GM23248 (cell line): Measurements from ENCODE around the gene SV2B. TPM values are rescaled to one million over a fixed set of nuclear protein-coding genes. Genes with fewer than 3 reads are reported as not detected.
"Not testable (repeated sequence)": the region's sequence is repeated elsewhere in the genome, so short reads cannot be mapped to it uniquely, and the experiment has no call there.

Source experiments
- DNase-seq: peaks from one replicate; pipeline ENCODE4 v3.0.0-alpha.2; 2015
- H2AFZ ChIP-seq: fragments of 200-600 bp; sonication (generic); 2 replicates; pipeline ENCODE4 v1.6.1; 2016; ENCODE audit warnings: antibody characterized with exemption
- H3F3A ChIP-seq: fragments of 200-600 bp; sonication (generic); 2 replicates; pipeline ENCODE4 v1.6.1; 2016; ENCODE audit warnings: mild to moderate bottlenecking, antibody characterized with exemption, mixed run types; ENCODE audit not compliant: insufficient read depth
- H3K27ac ChIP-seq: fragments of 200-600 bp; sonication (generic); 2 replicates; pipeline ENCODE4 v1.5.1; 2016; ENCODE audit warnings: mild to moderate bottlenecking
- H3K27me3 ChIP-seq: fragments of 200-600 bp; sonication (generic); replicated peaks from 2 replicates; pipeline ENCODE4 v1.6.1; 2016; ENCODE audit warnings: mild to moderate bottlenecking; ENCODE audit not compliant: insufficient read depth
- H3K36me3 ChIP-seq: fragments of 200-600 bp; sonication (generic); 2 replicates; pipeline ENCODE4 v1.6.1; 2016; ENCODE audit warnings: low read depth, mild to moderate bottlenecking
- H3K4me1 ChIP-seq: fragments of 200-600 bp; sonication (generic); 2 replicates; pipeline ENCODE4 v1.6.1; 2016; ENCODE audit warnings: mild to moderate bottlenecking; ENCODE audit not compliant: insufficient read depth
- H3K4me2 ChIP-seq: fragments of 200-600 bp; sonication (generic); one replicate; pipeline ENCODE4 v1.6.1; 2016; ENCODE audit warnings: mild to moderate bottlenecking; ENCODE audit not compliant: unreplicated experiment
- H3K4me3 ChIP-seq: fragments of 200-600 bp; sonication (generic); 2 replicates; pipeline ENCODE4 v1.5.1; 2016; ENCODE audit warnings: mild to moderate bottlenecking
- H3K79me2 ChIP-seq: fragments of 200-600 bp; sonication (generic); 2 replicates; pipeline ENCODE4 v1.6.1; 2016; ENCODE audit warnings: mild to moderate bottlenecking; ENCODE audit not compliant: insufficient read depth
- H3K9ac ChIP-seq: fragments of 200-600 bp; sonication (generic); 2 replicates; pipeline ENCODE4 v1.6.1; 2016; ENCODE audit warnings: mild to moderate bottlenecking
- H3K9me2 ChIP-seq: fragments of 200-600 bp; sonication (generic); 2 replicates; pipeline ENCODE4 v1.6.1; 2016; ENCODE audit warnings: mixed run types, mild to moderate bottlenecking, moderate library complexity; ENCODE audit not compliant: insufficient read depth
- H3K9me3 ChIP-seq: fragments of 200-600 bp; sonication (generic); one replicate; pipeline ENCODE4 v1.6.1; 2017; ENCODE audit warnings: low read depth
- H4K20me1 ChIP-seq: fragments of 200-600 bp; sonication (generic); 2 replicates; pipeline ENCODE4 v1.6.0; 2016; ENCODE audit not compliant: insufficient read depth
- EZH2 ChIP-seq: fragments of 200-600 bp; sonication (generic); IDR thresholded peaks from 2 replicates; pipeline ENCODE4 v1.6.1; 2018; ENCODE audit warnings: antibody characterized with exemption, mild to moderate bottlenecking; ENCODE audit not compliant: insufficient read depth, poor library complexity, severe bottlenecking
- EZH2phosphoT487 ChIP-seq: fragments of 200-600 bp; sonication (generic); IDR thresholded peaks from 2 replicates; pipeline ENCODE4 v1.6.1; 2018; ENCODE audit warnings: antibody characterized with exemption, moderate library complexity, mild to moderate bottlenecking, low read depth; ENCODE audit not compliant: insufficient read depth
- WGBS, 2 experiments: methylation state at CpG; one replicate each; pipeline ENCODE4 v1.1.6; 2015 to 2017; ENCODE audit warnings: low lambda C conversion rate in 2 of 2, low coverage in 1 of 2; ENCODE audit errors: missing lambda C conversion rate in 2 of 2; 5-methylcytosine and 5-hydroxymethylcytosine counted together
- in situ Hi-C: fragments of 300-500 bp; cut with MboI; formaldehyde crosslinking; loops from 2 replicates; pipeline ENCODE4 v1.15.0; 2020
- polyA plus RNA-seq: library from polyadenylated mRNA; unstranded; fragments of >200 nt; fragmentation: Nextera tagmentation; extraction: Ambion mirVana; gene quantifications from 2 replicates; pipeline ENCODE4 v1.2.1, GENCODE V29; 2016
- total RNA-seq: library from RNA; depleted of rRNA; stranded (reverse); fragments of >200 nt; shearing (Covaris generic); gene quantifications from 2 replicates; pipeline ENCODE4 v1.2.3, GENCODE V29; 2014

Gene SV2B
- total and polyA plus RNA-seq, 2 experiments from 2014 or later = not detected

GRCh38 chr15:91331581-91331980 is 231.5 kb downstream of the SV2B start:
- H3K4me3 ChIP-seq = no peak overlapping the region
- H3K4me1 ChIP-seq = no peaks in the 10 kb centered on the region
- H3K27me3 ChIP-seq = no peaks in the 10 kb centered on the region
- DNase-seq = no peak
- no peaks in the 10 kb centered on the region for H4K20me1 ChIP-seq
- no peak overlapping the region for H3K27ac ChIP-seq
- TF ChIP-seq EZH2phosphoT487 = no peak
- no peak for TF ChIP-seq EZH2
- 45 to 52% methylated on average over 4 of the region's 4 CpGs for WGBS, 2 experiments
- H3K9ac ChIP-seq = no peak overlapping the region
- no peaks in the 10 kb centered on the region for H3K9me3 ChIP-seq
- no peaks in the 10 kb centered on the region for H3K36me3 ChIP-seq
- no peak overlapping the region for H3K4me2 ChIP-seq
- H3K79me2 ChIP-seq = no peaks in the 10 kb centered on the region
- H3K9me2 ChIP-seq = no peaks in the 10 kb centered on the region
- no peak overlapping the region for H2AFZ ChIP-seq
- in situ Hi-C loops = no loop called here
- no peaks in the 10 kb centered on the region for H3F3A ChIP-seq

- Histone ChIP-seq H3K36me3 (no peaks in the 10 kb centered on the region), H3K4me3 (no peak overlapping the region), H2AFZ (no peak overlapping the region), H4K20me1 (no peaks in the 10 kb centered on the region), H3K4me1 (no peaks in the 10 kb centered on the region), H3K4me2 (no peak overlapping the region), H3F3A (no peaks in the 10 kb centered on the region), H3K79me2 (no peaks in the 10 kb centered on the region), H3K9me3 (no peaks in the 10 kb centered on the region), H3K27ac (no peak overlapping the region), H3K9me2 (no peaks in the 10 kb centered on the region), H3K9ac (no peak overlapping the region), H3K27me3 (no peaks in the 10 kb centered on the region)
- 1 to 2% methylated on average over 3 of the region's 3 CpGs for WGBS, 2 experiments
- no peak for TF ChIP-seq EZH2phosphoT487
- TF ChIP-seq EZH2 = no peak
- no peak for DNase-seq
- in situ Hi-C loops = no loop called here
These were observed 235.6 kb downstream of the SV2B start for GRCh38 chr15:91335702-91336101.

GRCh38 chr15:91336687-91337086 is 236.6 kb downstream of the SV2B start:
- Histone ChIP-seq H3K4me1 (no peaks in the 10 kb centered on the region), H3K9me3 (no peaks in the 10 kb centered on the region), H3K36me3 (no peaks in the 10 kb centered on the region), H3F3A (no peaks in the 10 kb centered on the region), H2AFZ (no peak overlapping the region), H3K79me2 (no peaks in the 10 kb centered on the region), H3K9me2 (no peaks in the 10 kb centered on the region), H4K20me1 (no peaks in the 10 kb centered on the region), H3K4me2 (no peak overlapping the region), H3K27me3 (no peaks in the 10 kb centered on the region), H3K4me3 (no peak overlapping the region), H3K9ac (no peak overlapping the region), H3K27ac (no peak overlapping the region)
- WGBS, 2 experiments = 33 to 38% methylated on average over 3 of the region's 3 CpGs
- TF ChIP-seq EZH2phosphoT487 (no peak), EZH2 (no peak)
- in situ Hi-C loops = no loop called here
- no peak for DNase-seq

- Histone ChIP-seq H3K4me3 (no peak overlapping the region), H3K27ac (no peak overlapping the region), H2AFZ (no peak overlapping the region), H3K9me2 (no peaks in the 10 kb centered on the region), H3K36me3 (no peaks in the 10 kb centered on the region), H3K79me2 (no peaks in the 10 kb centered on the region), H3K27me3 (no peaks in the 10 kb centered on the region), H3K4me1 (no peaks in the 10 kb centered on the region), H3K9me3 (no peaks in the 10 kb centered on the region), H3K4me2 (no peak overlapping the region), H3K9ac (no peak overlapping the region), H3F3A (no peaks in the 10 kb centered on the region), H4K20me1 (no peaks in the 10 kb centered on the region)
- in situ Hi-C loops = no loop called here
- 0 to 4% methylated on average over 3 of the region's 3 CpGs for WGBS, 2 experiments
- peak; percentile 34 for DNase-seq
- TF ChIP-seq EZH2phosphoT487 (no peak), EZH2 (no peak)
These were observed 238.7 kb downstream of the SV2B start for GRCh38 chr15:91338766-91339165.

- H3K36me3 ChIP-seq = no peaks in the 10 kb centered on the region
- H3K79me2 ChIP-seq = no peaks in the 10 kb centered on the region
- H3K4me2 ChIP-seq = no peak overlapping the region
- no peak overlapping the region for H3K4me3 ChIP-seq
- WGBS, 2 experiments = 3% methylated on average over 7 of the region's 7 CpGs
- no peaks in the 10 kb centered on the region for H3K27me3 ChIP-seq
- no peaks in the 10 kb centered on the region for H3K9me2 ChIP-seq
- no peak for TF ChIP-seq EZH2
- no peak for TF ChIP-seq EZH2phosphoT487
- H4K20me1 ChIP-seq = no peaks in the 10 kb centered on the region
- H2AFZ ChIP-seq = no peak overlapping the region
- DNase-seq = no peak
- H3F3A ChIP-seq = no peaks in the 10 kb centered on the region
- H3K9me3 ChIP-seq = no peaks in the 10 kb centered on the region
- no peak overlapping the region for H3K27ac ChIP-seq
- no peaks in the 10 kb centered on the region for H3K4me1 ChIP-seq
- in situ Hi-C loops = no loop called here
- no peak overlapping the region for H3K9ac ChIP-seq
These were observed 242.0 kb downstream of the SV2B start for GRCh38 chr15:91342097-91342496.

- in situ Hi-C loops, H3K27ac ChIP-seq, H3K9me3 ChIP-seq, H3K9ac ChIP-seq, H3K4me3 ChIP-seq, H3K36me3 ChIP-seq, H3K9me2 ChIP-seq, H3K79me2 ChIP-seq, H3F3A ChIP-seq, H3K27me3 ChIP-seq, H3K4me1 ChIP-seq, H4K20me1 ChIP-seq, DNase-seq, H2AFZ ChIP-seq, H3K4me2 ChIP-seq: not testable (repeated sequence)
- WGBS, 2 experiments = 45 to 57% methylated on average over 3 of the region's 3 CpGs
These were observed 244.9 kb downstream of the SV2B start for GRCh38 chr15:91344912-91345311.
